Activated CD4-positive, alpha-beta T cell treated with anti-CD3 and anti-CD28 coated beads, Interleukin-2, amount 10 ng/mL, durations not matched to agents 7 days and 5 days (primary cell): ENCODE measurements around the gene MYO1E. TPM values are rescaled to one million over a fixed set of nuclear protein-coding genes. Genes with fewer than 3 reads are reported as not detected.

Source experiments
- CTCF ChIA-PET: fragments of 350-600 bp; sonication (Branson Sonifier 250); formaldehyde crosslinking; loops from one replicate; lab custom pipeline; 2021; ENCODE audit warnings: antibody characterized with exemption; lab: Charles Lee
- POLR2A ChIA-PET: fragments of 350-600 bp; sonication (Branson Sonifier 250); formaldehyde crosslinking; loops from one replicate; lab custom pipeline; 2021; ENCODE audit warnings: antibody characterized with exemption; lab: Charles Lee
- DNase-seq: peaks from one replicate; pipeline ENCODE4 v3.0.0-alpha.2; 2020
- H3K27ac Mint-ChIP-seq: one replicate; pipeline ENCODE4 v1.8.0; 2021; ENCODE audit warnings: mild to moderate bottlenecking, moderate library complexity, mixed read lengths
- H3K27me3 Mint-ChIP-seq: one replicate; pipeline ENCODE4 v1.8.0; 2021; ENCODE audit warnings: mixed read lengths
- H3K36me3 Mint-ChIP-seq: one replicate; pipeline ENCODE4 v1.8.0; 2021; ENCODE audit warnings: low read depth, mixed read lengths
- H3K4me1 Mint-ChIP-seq: one replicate; pipeline ENCODE4 v1.8.0; 2021; ENCODE audit warnings: mixed read lengths
- H3K4me3 Mint-ChIP-seq: one replicate; pipeline ENCODE4 v1.8.0; 2021; ENCODE audit warnings: mild to moderate bottlenecking, moderate library complexity, mixed read lengths
- H3K9me3 Mint-ChIP-seq: one replicate; pipeline ENCODE4 v1.8.0; 2021; ENCODE audit warnings: mixed read lengths
- total RNA-seq, 2 experiments: library from RNA; stranded (reverse); gene quantifications; one replicate each; pipeline ENCODE4 v1.2.3, GENCODE V29; 2021

Gene MYO1E
- total RNA-seq, 2 experiments from 2014 or later = 12.9 to 14.0 TPM

DNA sequence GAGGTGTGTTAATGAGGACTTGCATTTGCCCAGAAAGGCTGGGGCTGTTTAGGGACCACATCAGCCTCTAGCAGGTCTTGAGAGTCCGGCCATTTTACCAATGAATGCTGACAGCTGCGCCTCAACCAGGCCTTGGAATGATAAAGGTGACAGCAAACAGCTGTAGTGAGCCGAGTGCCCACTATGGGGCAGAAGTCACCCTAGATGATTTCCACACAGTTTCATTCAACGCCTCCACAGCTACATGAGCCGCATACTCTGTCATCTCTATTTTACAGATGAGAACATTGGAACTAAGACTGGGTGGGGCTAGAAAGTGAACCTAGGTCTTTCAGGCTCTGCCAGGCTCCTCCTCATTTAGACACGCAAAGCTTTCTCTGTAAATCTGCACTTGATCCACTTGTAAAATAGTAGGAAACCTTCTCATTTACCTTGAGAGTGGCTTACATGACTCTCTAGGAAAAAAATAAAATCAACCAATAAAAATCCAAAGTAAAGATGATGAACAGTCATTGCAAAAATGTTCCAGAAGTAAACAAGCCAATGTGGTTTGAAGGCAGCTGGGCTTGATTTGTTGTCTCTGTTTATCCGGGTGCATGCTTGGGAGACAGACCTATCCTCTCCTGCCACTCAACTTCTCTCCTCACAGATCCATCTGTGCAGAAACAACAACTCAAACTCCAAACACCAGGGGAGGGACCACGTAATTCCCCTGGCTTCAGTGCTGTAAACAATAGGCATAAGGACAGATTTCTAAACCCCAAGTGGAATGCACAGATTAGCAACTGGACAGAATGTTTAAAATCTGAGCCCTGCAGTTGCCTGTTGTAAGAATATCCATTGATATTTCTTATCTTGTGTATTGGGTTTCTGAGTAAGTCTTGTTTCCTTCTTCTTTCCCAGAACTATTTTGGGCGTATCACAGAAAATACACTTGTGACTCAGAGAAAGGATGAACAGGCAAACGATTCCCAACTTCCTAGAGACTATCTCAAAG lies 197.5 kb downstream of the MYO1E start:
- POLR2A ChIA-PET = interaction anchor here (0.6 kb wide), 1 partner anchor 196 kb away, joined by 3 read pairs; no protein-coding TSS in a partner anchor
- CTCF ChIA-PET = interaction anchor here (0.7 to 1.2 kb wide), 3 partner anchors 82 to 319 kb away, joined by 3 read pairs; no protein-coding TSS in a partner anchor
- Mint-ChIP-seq H3K27ac (no peak overlapping the region), H3K36me3 (peaks cover 1% of the 10 kb centered on the region), H3K4me3 (no peak overlapping the region), H3K27me3 (peaks cover 11% of the 10 kb centered on the region), H3K4me1 (peaks cover 20% of the 10 kb centered on the region), H3K9me3 (peaks cover 2% of the 10 kb centered on the region)
- DNase-seq = peak; percentile 46

DNA sequence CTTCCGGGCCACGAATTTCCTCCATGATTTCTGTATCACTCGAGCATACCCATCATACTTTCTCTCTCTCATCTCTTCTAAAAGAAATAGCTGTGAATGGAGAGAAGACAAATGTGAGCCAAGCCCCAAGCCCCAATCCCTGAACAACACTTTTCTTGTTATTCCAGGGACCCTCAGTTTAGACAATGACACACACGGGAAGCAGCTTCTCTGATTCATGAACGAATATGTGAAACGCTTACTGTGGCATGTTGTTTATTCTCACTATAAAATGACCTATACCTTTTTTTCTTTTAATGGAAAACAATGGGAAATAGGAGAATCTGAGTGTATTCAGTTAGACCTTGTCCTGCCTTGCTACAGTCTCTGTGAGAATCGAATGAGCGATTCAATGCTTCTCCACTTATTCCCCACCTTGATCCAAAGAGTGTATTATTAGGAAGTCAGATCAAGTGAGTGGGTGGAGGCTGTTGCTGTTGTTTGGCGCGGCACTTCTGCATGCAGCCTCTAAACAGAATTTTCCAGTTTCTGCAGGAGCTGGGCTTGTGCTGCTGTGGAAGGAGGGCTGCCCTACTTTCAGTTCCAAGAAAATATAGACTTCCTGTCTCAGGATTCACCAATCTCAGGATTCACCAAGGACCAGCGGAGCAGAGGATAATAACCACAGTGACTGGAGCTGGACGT lies 198.4 kb downstream of the MYO1E start:
- no peak for DNase-seq

GRCh38 chr15:59173194-59173593 lies 199.5 kb downstream of the MYO1E start:
- POLR2A ChIA-PET = no interaction called here
- H3K36me3 Mint-ChIP-seq = peaks cover 1% of the 10 kb centered on the region
- peaks cover 28% of the 10 kb centered on the region for H3K4me1 Mint-ChIP-seq

More for the DNA sequence above, 198.4 kb downstream of the MYO1E start:
- Mint-ChIP-seq H3K27ac (no peak overlapping the region), H3K4me3 (no peak overlapping the region), H3K9me3 (no peaks in the 10 kb centered on the region), H3K4me1 (peaks cover 26% of the 10 kb centered on the region), H3K36me3 (peaks cover 1% of the 10 kb centered on the region), H3K27me3 (peaks cover 11% of the 10 kb centered on the region)
- CTCF ChIA-PET = interaction anchor here (0.9 to 1.2 kb wide), 2 partner anchors 83 to 186 kb away, joined by 3 read pairs; no protein-coding TSS in a partner anchor
- POLR2A ChIA-PET = interaction anchor here (0.6 to 0.7 kb wide), 2 partner anchors 145 to 195 kb away, joined by 3 to 4 read pairs; no protein-coding TSS in a partner anchor

DNA sequence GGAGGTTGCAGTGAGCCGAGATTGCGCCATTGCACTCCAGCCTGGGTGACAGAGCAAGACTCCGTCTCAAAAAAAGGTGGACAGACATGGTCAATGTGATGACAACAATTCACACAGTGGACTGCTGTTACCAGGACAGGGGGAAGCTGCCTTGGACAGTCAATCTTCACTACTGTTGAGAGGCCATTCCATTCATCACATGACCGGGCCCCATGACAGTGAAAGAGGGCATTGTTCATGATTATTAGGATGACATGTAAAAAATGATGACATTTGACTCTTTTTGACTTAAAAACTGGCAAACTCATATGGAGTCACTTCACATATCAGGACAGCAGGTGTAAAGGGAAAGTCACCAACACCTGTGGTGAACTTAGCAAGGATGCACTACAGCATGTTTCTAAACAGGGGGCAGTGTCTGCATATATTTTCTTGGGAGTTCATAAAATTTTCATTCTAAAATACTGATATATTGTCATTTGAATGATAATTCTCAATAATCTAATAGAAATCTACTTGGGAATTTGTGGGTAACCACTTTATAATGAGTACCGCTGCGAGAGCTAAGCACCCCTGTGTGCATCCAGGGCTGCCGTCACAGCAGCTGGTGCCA lies 200.3 kb downstream of the MYO1E start:
- H3K27me3 Mint-ChIP-seq = peaks cover 6% of the 10 kb centered on the region
- ChIA-PET POLR2A (no interaction called here), CTCF (interaction anchor here (1.5 kb wide), 1 partner anchor 320 kb away, joined by 3 read pairs; no protein-coding TSS in a partner anchor)
- H3K27ac Mint-ChIP-seq = no peak overlapping the region
- peaks cover 1% of the 10 kb centered on the region for H3K36me3 Mint-ChIP-seq
- H3K9me3 Mint-ChIP-seq = no peaks in the 10 kb centered on the region
- no peak for DNase-seq
- no peak overlapping the region for H3K4me3 Mint-ChIP-seq
- H3K4me1 Mint-ChIP-seq = peaks cover 28% of the 10 kb centered on the region

More at GRCh38 chr15:59173194-59173593, 199.5 kb downstream of the MYO1E start:
- CTCF ChIA-PET = interaction anchor here (1.5 kb wide), 1 partner anchor 319 kb away, joined by 3 read pairs; no protein-coding TSS in a partner anchor
- no peak overlapping the region for H3K4me3 Mint-ChIP-seq
- no peaks in the 10 kb centered on the region for H3K9me3 Mint-ChIP-seq
- DNase-seq = no peak
- H3K27ac Mint-ChIP-seq = no peak overlapping the region
- peaks cover 11% of the 10 kb centered on the region for H3K27me3 Mint-ChIP-seq

DNA sequence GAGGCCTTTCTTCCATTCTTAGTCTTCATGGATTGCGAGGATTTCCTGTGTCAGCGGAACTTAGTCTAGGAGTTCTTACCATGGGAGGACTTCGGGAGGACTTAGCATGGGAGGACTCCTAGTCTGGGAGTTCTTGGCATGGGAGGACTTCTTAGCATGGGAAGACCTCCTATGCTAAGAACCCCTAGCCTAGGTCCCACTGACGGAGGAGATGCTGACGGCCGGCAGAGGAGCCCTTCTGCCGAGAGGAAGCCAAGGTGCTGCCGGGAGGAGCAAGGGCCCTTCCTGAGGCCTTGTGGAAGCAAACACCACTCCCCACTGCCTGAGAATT lies 201.6 kb downstream of the MYO1E start:
- Mint-ChIP-seq H3K4me1 (peaks cover 32% of the 10 kb centered on the region), H3K36me3 (peaks cover 1% of the 10 kb centered on the region), H3K4me3 (no peak overlapping the region), H3K9me3 (no peaks in the 10 kb centered on the region), H3K27ac (no peak overlapping the region), H3K27me3 (no peaks in the 10 kb centered on the region)
- ChIA-PET CTCF (no interaction called here), POLR2A (no interaction called here)
- DNase-seq = no peak

DNA sequence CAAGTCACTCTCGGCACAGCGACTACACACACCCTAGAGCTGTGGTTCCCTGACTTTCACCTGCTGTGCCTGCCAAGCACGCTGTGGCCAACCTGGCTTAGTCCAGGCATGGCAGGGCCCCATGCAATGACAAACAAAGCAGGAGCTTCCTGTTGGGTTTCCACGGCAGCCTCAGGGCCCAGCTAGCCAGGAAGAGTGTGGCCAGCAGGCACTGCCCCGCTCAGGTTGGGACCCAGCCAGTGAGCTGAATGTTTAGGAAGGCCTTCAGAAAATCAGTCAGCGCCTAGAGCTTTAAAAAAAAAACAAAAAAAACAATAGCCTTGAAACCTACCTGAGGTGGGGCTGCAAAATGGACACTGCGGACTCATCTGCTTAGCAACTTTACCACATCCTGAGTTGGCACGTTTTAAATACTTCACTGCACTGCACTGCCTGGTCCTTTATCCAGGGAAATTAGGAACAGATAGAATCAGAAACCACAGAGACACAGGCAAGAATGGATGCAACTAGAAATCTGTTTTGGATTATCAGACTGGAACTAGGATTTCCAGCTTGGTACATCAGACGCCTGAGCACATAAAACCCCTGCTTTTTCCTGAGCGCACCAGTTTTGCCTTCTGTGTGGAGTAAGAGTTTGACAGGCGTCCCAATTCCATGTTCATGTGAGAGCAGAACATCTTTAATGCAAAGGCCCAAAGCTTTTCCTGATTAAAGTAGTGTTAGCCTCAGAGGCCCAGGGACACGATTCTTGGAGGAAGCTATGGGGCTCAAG lies 202.2 kb downstream of the MYO1E start:
- peak overlapping the region; percentile 41 for H3K27ac Mint-ChIP-seq
- POLR2A ChIA-PET = no interaction called here
- no peak for DNase-seq
- no peaks in the 10 kb centered on the region for H3K27me3 Mint-ChIP-seq
- H3K36me3 Mint-ChIP-seq = peaks cover 5% of the 10 kb centered on the region
- CTCF ChIA-PET = interaction anchor here (1.7 kb wide), 1 partner anchor 125 kb away, joined by 4 read pairs; no protein-coding TSS in a partner anchor
- H3K9me3 Mint-ChIP-seq = no peaks in the 10 kb centered on the region
- peaks cover 34% of the 10 kb centered on the region for H3K4me1 Mint-ChIP-seq
- no peak overlapping the region for H3K4me3 Mint-ChIP-seq

DNA sequence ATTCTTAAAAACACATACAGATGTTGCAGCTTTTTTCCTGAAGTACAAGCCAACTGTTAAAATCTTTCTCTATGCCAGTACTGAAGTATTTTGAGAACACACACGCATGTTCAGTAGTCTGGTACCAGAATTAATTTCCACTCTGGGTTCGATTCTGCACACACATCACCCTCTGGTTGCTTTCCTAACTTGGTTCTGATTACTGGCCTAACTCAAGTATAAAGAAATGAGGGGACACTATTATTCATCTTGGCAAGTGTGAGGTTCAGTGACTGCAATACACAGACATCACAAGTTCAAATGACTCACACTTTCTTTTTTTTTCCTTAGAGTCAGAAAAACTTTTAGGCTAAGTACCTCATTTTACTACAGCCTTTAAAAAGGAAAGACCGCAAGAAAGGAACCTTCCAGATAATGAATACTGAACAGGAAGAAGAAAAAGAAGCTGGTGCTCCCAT lies 203.4 kb downstream of the MYO1E start:
- H3K27me3 Mint-ChIP-seq = no peaks in the 10 kb centered on the region
- H3K4me3 Mint-ChIP-seq = no peak overlapping the region
- H3K27ac Mint-ChIP-seq = no peak overlapping the region
- ChIA-PET CTCF (interaction anchor here (1.7 kb wide), 1 partner anchor 127 kb away, joined by 4 read pairs; no protein-coding TSS in a partner anchor), POLR2A (no interaction called here)
- peaks cover 5% of the 10 kb centered on the region for H3K36me3 Mint-ChIP-seq
- peaks cover 34% of the 10 kb centered on the region for H3K4me1 Mint-ChIP-seq
- peaks cover 3% of the 10 kb centered on the region for H3K9me3 Mint-ChIP-seq
- no peak for DNase-seq

DNA sequence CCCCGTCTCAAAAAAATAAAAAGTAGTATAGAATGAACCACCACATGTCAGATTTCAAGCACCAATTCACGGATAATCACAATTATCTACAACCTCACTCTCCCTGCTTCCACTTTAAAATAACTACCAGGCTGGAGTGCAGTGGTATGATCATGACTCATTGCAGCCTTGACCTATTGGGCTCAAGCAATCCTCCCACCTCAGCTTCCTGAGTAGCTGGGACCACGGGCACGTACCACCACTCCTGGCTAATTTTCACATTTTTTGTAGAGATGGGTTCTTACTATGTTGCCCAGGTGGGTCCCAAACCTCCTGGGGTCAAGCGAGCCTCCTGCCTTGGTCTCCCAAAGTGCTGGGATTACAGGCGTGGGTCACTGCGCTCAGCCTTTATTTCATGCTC lies 204.1 kb downstream of the MYO1E start:
- peaks cover 34% of the 10 kb centered on the region for H3K4me1 Mint-ChIP-seq
- H3K27ac Mint-ChIP-seq = no peak overlapping the region

DNA sequence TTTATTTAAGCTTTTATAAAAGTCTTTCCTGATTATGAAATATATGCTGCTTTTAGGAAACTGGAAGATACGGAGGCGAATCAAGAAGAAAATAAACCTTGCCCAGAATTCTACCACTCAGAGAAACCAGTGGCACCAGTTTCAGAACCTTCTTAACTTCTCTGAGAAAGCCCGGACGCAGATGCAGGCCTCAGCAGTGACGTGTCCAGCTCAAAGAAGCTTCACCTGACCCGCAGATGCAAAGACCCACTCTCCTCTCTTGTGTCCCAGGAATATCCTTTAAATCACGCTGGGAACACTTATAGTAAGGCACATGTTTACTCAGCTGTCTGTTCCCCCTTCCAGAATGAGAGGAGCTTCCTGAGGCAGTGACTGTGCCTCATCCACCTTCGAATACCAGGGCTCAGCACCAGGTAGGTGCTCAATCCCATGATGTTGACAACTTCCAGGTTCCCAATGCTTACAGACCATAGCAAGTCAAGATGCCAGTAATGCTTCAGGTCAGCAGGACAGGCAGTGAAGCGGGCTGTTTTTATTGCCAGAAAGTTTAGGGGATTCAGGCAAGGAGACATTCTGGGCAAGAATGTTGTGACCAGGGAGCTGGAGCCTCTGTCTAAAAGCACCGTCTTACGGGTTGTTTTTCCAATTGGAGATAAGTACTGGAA lies 205.9 kb downstream of the MYO1E start:
- H3K27me3 Mint-ChIP-seq = no peaks in the 10 kb centered on the region
- peak overlapping the region; percentile 58 for H3K27ac Mint-ChIP-seq
- ChIA-PET CTCF (interaction anchor here (1.5 to 1.7 kb wide), 2 partner anchors 12 to 15 kb away, joined by 3 to 5 read pairs; no protein-coding TSS in a partner anchor), POLR2A (no interaction called here)
- peaks cover 3% of the 10 kb centered on the region for H3K9me3 Mint-ChIP-seq
- H3K4me1 Mint-ChIP-seq = peaks cover 34% of the 10 kb centered on the region
- H3K4me3 Mint-ChIP-seq = no peak overlapping the region
- no peak for DNase-seq
- peaks cover 3% of the 10 kb centered on the region for H3K36me3 Mint-ChIP-seq

More for the DNA sequence above, 204.1 kb downstream of the MYO1E start:
- Mint-ChIP-seq H3K27me3 (no peaks in the 10 kb centered on the region), H3K9me3 (peaks cover 3% of the 10 kb centered on the region), H3K36me3 (peaks cover 3% of the 10 kb centered on the region), H3K4me3 (no peak overlapping the region)
- no peak for DNase-seq
- ChIA-PET CTCF (no interaction called here), POLR2A (no interaction called here)

DNA sequence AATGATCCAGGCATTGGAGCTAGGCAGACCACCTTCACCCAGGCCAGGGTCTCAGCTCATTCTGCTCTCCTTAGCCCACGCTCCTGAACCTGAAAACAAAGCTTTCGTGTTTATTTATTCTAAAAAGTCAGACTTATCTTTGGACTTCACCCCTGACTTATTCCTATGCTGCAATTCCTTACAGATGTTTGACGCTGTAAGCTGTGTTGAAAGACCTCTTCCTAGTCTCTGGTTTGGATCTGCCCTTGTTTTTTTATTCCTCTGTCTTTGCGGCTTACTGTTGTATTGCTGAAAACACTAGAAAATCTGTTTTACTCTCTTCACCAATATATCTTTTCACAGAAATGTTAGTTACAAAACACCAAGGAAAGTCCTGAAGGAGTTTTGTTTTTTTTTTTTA lies 206.5 kb downstream of the MYO1E start:
- CTCF ChIA-PET = interaction anchor here (1.5 to 1.7 kb wide), 3 partner anchors 12 to 247 kb away, joined by 3 to 5 read pairs (median 3); no protein-coding TSS in a partner anchor
- peaks cover 34% of the 10 kb centered on the region for H3K4me1 Mint-ChIP-seq

DNA sequence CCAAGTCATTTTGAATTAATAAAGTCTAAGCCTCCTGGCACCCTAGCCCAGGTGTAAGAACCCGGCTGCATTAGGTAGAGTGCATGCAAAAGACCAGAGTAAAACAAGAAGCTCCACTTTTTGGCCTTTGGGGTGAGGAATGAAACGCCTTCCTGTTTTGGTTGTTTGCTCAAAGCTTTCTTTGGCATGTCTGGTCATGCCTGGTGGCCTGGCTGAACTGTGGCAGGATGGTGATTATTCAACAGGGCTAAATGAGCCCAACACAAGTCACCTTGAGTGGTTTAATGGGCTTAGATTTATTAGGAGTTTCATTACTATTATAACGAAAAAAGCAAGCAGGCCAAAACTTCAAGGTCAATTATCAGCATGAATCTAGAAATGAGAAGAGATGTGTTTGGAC lies 206.9 kb downstream of the MYO1E start:
- Mint-ChIP-seq H3K4me1 (peaks cover 31% of the 10 kb centered on the region), H3K4me3 (no peak overlapping the region), H3K27me3 (no peaks in the 10 kb centered on the region), H3K36me3 (peaks cover 3% of the 10 kb centered on the region), H3K27ac (peak overlapping the region; percentile 58), H3K9me3 (peaks cover 3% of the 10 kb centered on the region)
- ChIA-PET CTCF (interaction anchor here (1.5 to 1.7 kb wide), 3 partner anchors 13 to 247 kb away, joined by 3 to 5 read pairs (median 3); no protein-coding TSS in a partner anchor), POLR2A (no interaction called here)
- peak; percentile 18 for DNase-seq

More for the DNA sequence above, 206.5 kb downstream of the MYO1E start:
- peaks cover 3% of the 10 kb centered on the region for H3K36me3 Mint-ChIP-seq
- peak overlapping the region; percentile 58 for H3K27ac Mint-ChIP-seq
- no peak overlapping the region for H3K4me3 Mint-ChIP-seq
- no peaks in the 10 kb centered on the region for H3K27me3 Mint-ChIP-seq
- no peak for DNase-seq
- POLR2A ChIA-PET = no interaction called here
- H3K9me3 Mint-ChIP-seq = peaks cover 3% of the 10 kb centered on the region
